ENCODE data around the gene MCM8. TPM values are rescaled to one million over a fixed set of nuclear protein-coding genes. Genes with fewer than 3 reads are reported as not detected.
A peak's percentile ranks its signal among the peaks of the same experiment; 100 is the strongest.

The MCM8 gene
- total and polyA plus RNA-seq, 9 of the 15 experiments (the other 6 are each of a cell fraction or from before 2014, with no cell fraction given), result 4.5 to 43.8 (median 25.4) TPM

DNA sequence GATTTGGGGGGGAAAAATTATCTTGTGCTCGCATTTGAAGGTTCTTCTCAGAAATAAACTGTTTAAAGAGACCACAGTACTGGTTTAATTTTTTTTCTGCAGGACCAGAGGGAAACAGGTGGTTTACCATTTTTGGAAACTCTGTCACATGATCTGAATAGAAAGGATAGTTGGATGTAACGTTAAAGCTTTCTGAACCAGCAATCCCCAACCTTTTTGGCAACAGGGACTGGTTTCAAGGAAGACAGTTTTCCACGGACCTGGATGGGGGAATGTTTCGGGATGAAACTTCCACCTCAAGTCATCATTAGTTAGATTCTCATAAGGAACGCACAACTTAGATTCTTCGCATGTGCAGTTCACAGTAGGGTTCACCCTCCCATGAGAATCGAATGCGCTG, 50.4 kb downstream of the MCM8 start:
- Histone ChIP-seq H3K27ac (ENCODE audit: extremely low read depth, low read depth, low read length) (no peak overlapping the region), H3K79me2 (ENCODE audit: control insufficient read depth, insufficient read depth, low read length) (peaks cover 8% of the 10 kb centered on the region; the same call in 2 of the 3 replicates), H3K4me3 (no peak overlapping the region), H3K9me3 (replicated peaks; ENCODE audit: control insufficient read depth, insufficient read depth, low read depth, low read length) (no peaks in the 10 kb centered on the region), H3K36me3 (ENCODE audit: control insufficient read depth, insufficient read depth, low read length) (peaks cover 22% of the 10 kb centered on the region; the same call in 2 of the 3 replicates), H3K4me1 (replicated peaks in 1 of 2; ENCODE audit: control insufficient read depth in 2 of 2, insufficient read depth in 2 of 2, low read length in 2 of 2) (no peaks in the 10 kb centered on the region), H3K27me3 (ENCODE audit: control insufficient read depth in 2 of 2, insufficient read depth in 2 of 2, low read length in 2 of 2) (no peaks in the 10 kb centered on the region), H3K4me2 (ENCODE audit: insufficient read depth, low read length) (no peak overlapping the region), H3K9ac (ENCODE audit: insufficient read depth in 1 of 2, low read depth in 2 of 2, low read length in 2 of 2) (no peak overlapping the region), H3K9me1 (ENCODE audit: control insufficient read depth, insufficient read depth, low read length) (no peaks in the 10 kb centered on the region), H4K20me1 (replicated peaks; ENCODE audit: control insufficient read depth, insufficient read depth, low read length) (no peaks in the 10 kb centered on the region), H2AFZ (ENCODE audit: low read depth, low read length) (no peak overlapping the region)
- no TSS peak for BruUV-seq (replicated peaks)
- ATAC-seq (no peak), DNase-seq (ENCODE audit: extremely low read depth in 1 of 4, low spot score in 3 of 4) (no peak), FAIRE-seq (no peak)
- no peak for TF ChIP-seq HDAC6 (IDR thresholded peaks at IDR 0.05; ENCODE audit: low read depth, low read length)
- TF ChIP-seq, protein P1, sequence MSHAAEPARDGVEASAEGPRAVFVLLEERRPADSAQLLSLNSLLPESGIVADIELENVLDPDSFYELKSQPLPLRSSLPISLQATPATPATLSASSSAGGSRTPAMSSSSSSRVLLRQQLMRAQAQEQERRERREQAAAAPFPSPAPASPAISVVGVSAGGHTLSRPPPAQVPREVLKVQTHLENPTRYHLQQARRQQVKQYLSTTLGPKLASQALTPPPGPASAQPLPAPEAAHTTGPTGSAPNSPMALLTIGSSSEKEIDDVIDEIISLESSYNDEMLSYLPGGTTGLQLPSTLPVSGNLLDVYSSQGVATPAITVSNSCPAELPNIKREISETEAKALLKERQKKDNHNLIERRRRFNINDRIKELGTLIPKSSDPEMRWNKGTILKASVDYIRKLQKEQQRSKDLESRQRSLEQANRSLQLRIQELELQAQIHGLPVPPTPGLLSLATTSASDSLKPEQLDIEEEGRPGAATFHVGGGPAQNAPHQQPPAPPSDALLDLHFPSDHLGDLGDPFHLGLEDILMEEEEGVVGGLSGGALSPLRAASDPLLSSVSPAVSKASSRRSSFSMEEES (CRISPR knock-in tag; IDR thresholded peaks at IDR 0.05), result peak; percentile 20; the same call in 1 of the 2 replicates
- TF ChIP-seq ZNF707 (CRISPR knock-in tag; conservative IDR thresholded peaks at IDR 0.05), result no peak
- intact Hi-C loops (cut with micrococcal nuclease), result no loop called here
- CTCF ChIA-PET (ENCODE audit: low intra/inter-chr PET ratio), result no interaction called here
- POLR2A ChIA-PET, result no interaction called here
- WGBS (ENCODE audit: insufficient coverage, low coverage, missing lambda C conversion rate), result 88% methylated on average over 7 of the region's 8 CpGs
- in situ Hi-C loops (cut with MboI), result no loop called here

DNA sequence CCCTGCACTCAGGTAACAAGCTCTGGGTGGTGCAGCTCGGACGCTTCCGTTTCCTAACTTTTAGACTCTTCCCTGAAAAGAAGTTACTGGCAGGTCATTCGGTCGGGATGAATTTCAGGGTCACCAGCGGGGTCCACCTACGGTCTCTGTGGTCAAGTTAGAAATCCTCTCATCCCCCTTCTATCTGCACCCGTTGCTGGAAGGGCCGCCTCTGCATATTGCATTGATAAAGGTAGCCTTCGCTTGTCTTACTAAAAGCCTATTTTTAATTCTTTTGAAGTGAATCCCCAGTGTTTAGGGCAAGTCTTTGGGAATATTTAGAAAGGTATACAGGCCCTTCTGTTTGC, 56.1 kb downstream of the MCM8 start:
- no peak for FAIRE-seq
- in situ Hi-C loops (cut with MboI) (no loop called here), intact Hi-C loops (cut with micrococcal nuclease) (no loop called here)
- Histone ChIP-seq H4K20me1 (replicated peaks; ENCODE audit: control insufficient read depth, insufficient read depth, low read length) (peaks cover 4% of the 10 kb centered on the region), H3K4me2 (ENCODE audit: insufficient read depth, low read length) (peak overlapping the region; percentile 87), H3K9me1 (ENCODE audit: control insufficient read depth, insufficient read depth, low read length) (no peaks in the 10 kb centered on the region), H3K79me2 (ENCODE audit: control insufficient read depth, insufficient read depth, low read length) (peaks cover 61% of the 10 kb centered on the region), H3K27me3 (ENCODE audit: control insufficient read depth in 2 of 2, insufficient read depth in 2 of 2, low read length in 2 of 2) (no peaks in the 10 kb centered on the region), H3K9ac (ENCODE audit: insufficient read depth in 1 of 2, low read depth in 2 of 2, low read length in 2 of 2) (peak overlapping the region; percentile 84 to 96), H3K4me3 (peak overlapping the region; percentile 89), H3K36me3 (ENCODE audit: control insufficient read depth, insufficient read depth, low read length) (peaks cover 27% of the 10 kb centered on the region; the same call in 2 of the 3 replicates), H3K4me1 (replicated peaks in 1 of 2; ENCODE audit: control insufficient read depth in 2 of 2, insufficient read depth in 2 of 2, low read length in 2 of 2) (peaks cover under 1 to 10% of the 10 kb centered on the region in 2 experiments; a peak in 3 of 5 replicates), H3K27ac (ENCODE audit: extremely low read depth, low read depth, low read length) (peak overlapping the region; percentile 86), H2AFZ (ENCODE audit: low read depth, low read length) (peak overlapping the region; percentile 85; the same call in 1 of the 2 replicates), H3K9me3 (replicated peaks; ENCODE audit: control insufficient read depth, insufficient read depth, low read depth, low read length) (no peaks in the 10 kb centered on the region)
- ATAC-seq, result peak; percentile 4
- WGBS (ENCODE audit: insufficient coverage, low coverage, missing lambda C conversion rate), result 0% methylated on average over 10 of the region's 10 CpGs
- no peak for DNase-seq (ENCODE audit: extremely low read depth in 1 of 4, low spot score in 3 of 4)
- BruUV-seq (replicated peaks), result no TSS peak
- ChIA-PET POLR2A (interaction anchor here (1.1 to 1.6 kb wide), 3 partner anchors 9 to 475 kb away, joined by 3 to 5 read pairs (median 4); no protein-coding TSS in a partner anchor), CTCF (ENCODE audit: low intra/inter-chr PET ratio) (no interaction called here)
- TF ChIP-seq ZFP1 (CRISPR knock-in tag; IDR thresholded peaks at IDR 0.05), result no peak
- no peak for TF ChIP-seq HMG20B (CRISPR knock-in tag; IDR thresholded peaks at IDR 0.05)
- no peak for TF ChIP-seq ZNF780A (CRISPR knock-in tag; IDR thresholded peaks at IDR 0.05)
- no peak for TF ChIP-seq ZNF561 (CRISPR knock-in tag; conservative IDR thresholded peaks at IDR 0.05)
- no peak for TF ChIP-seq ILF3 (IDR thresholded peaks at IDR 0.05; ENCODE audit: borderline replicate concordance)
- TF ChIP-seq, protein P2, sequence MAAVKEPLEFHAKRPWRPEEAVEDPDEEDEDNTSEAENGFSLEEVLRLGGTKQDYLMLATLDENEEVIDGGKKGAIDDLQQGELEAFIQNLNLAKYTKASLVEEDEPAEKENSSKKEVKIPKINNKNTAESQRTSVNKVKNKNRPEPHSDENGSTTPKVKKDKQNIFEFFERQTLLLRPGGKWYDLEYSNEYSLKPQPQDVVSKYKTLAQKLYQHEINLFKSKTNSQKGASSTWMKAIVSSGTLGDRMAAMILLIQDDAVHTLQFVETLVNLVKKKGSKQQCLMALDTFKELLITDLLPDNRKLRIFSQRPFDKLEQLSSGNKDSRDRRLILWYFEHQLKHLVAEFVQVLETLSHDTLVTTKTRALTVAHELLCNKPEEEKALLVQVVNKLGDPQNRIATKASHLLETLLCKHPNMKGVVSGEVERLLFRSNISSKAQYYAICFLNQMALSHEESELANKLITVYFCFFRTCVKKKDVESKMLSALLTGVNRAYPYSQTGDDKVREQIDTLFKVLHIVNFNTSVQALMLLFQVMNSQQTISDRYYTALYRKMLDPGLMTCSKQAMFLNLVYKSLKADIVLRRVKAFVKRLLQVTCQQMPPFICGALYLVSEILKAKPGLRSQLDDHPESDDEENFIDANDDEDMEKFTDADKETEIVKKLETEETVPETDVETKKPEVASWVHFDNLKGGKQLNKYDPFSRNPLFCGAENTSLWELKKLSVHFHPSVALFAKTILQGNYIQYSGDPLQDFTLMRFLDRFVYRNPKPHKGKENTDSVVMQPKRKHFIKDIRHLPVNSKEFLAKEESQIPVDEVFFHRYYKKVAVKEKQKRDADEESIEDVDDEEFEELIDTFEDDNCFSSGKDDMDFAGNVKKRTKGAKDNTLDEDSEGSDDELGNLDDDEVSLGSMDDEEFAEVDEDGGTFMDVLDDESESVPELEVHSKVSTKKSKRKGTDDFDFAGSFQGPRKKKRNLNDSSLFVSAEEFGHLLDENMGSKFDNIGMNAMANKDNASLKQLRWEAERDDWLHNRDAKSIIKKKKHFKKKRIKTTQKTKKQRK (IDR thresholded peaks at IDR 0.05; ENCODE audit: borderline replicate concordance, low read depth, low read length), result no peak
- no peak for TF ChIP-seq EP300 (IDR thresholded peaks at IDR 0.05; ENCODE audit: low read length)
- no peak for TF ChIP-seq SIRT6 (IDR thresholded peaks at IDR 0.05; ENCODE audit: low read depth, low read length)
